HEK293 (cell line): ENCODE data around the gene DOK1.

ENCODE experiments used
- BCL11A ChIP-seq: fragments of 450-650 bp; formaldehyde crosslinking; IDR thresholded peaks from 2 replicates; pipeline ENCODE4 v1.5.1; 2016; ENCODE audit warnings: low read depth, missing biosample characterization, missing genetic modification characterization
- PRDM1 ChIP-seq: fragments of 450-650 bp; formaldehyde crosslinking; IDR thresholded peaks from 2 replicates; pipeline ENCODE4; 2016; ENCODE audit warnings: missing biosample characterization, missing genetic modification characterization
- SP3 ChIP-seq: fragments of 450-650 bp; formaldehyde crosslinking; IDR thresholded peaks from 2 replicates; pipeline ENCODE4 v1.5.1; 2016; ENCODE audit warnings: missing biosample characterization, missing genetic modification characterization
- YY2 ChIP-seq: fragments of 450-650 bp; formaldehyde crosslinking; IDR thresholded peaks from 2 replicates; pipeline ENCODE4 v1.5.1; 2016; ENCODE audit warnings: missing biosample characterization, missing genetic modification characterization
- ZEB2 ChIP-seq: fragments of 450-650 bp; formaldehyde crosslinking; IDR thresholded peaks from 2 replicates; pipeline ENCODE4 v1.5.1; 2016; ENCODE audit warnings: missing biosample characterization, missing genetic modification characterization
- ZNF10 ChIP-seq: fragments of 450-650 bp; formaldehyde crosslinking; IDR thresholded peaks from 2 replicates; pipeline ENCODE4 v1.5.1; 2017; ENCODE audit warnings: missing biosample characterization, missing genetic modification characterization
- ZNF114 ChIP-seq: fragments of 450-650 bp; formaldehyde crosslinking; IDR thresholded peaks from 2 replicates; pipeline ENCODE4 v1.5.0; 2017; ENCODE audit warnings: missing biosample characterization, missing genetic modification characterization
- ZNF121 ChIP-seq: fragments of 450-650 bp; formaldehyde crosslinking; IDR thresholded peaks from 2 replicates; pipeline ENCODE4 v1.5.1; 2016; ENCODE audit warnings: missing biosample characterization, missing genetic modification characterization
- ZNF2 ChIP-seq: fragments of 450-650 bp; formaldehyde crosslinking; IDR thresholded peaks from 2 replicates; pipeline ENCODE4 v1.5.1; 2016; ENCODE audit warnings: missing biosample characterization, missing genetic modification characterization
- ZNF324 ChIP-seq: fragments of 450-650 bp; formaldehyde crosslinking; IDR thresholded peaks from 2 replicates; pipeline ENCODE4 v1.5.1; 2016; ENCODE audit warnings: missing biosample characterization, missing genetic modification characterization
- ZNF394 ChIP-seq: fragments of 450-650 bp; formaldehyde crosslinking; IDR thresholded peaks from 2 replicates; pipeline ENCODE4 v1.5.1; 2016; ENCODE audit warnings: missing biosample characterization, missing genetic modification characterization, mild to moderate bottlenecking, moderate library complexity, borderline replicate concordance
- ZNF433 ChIP-seq: fragments of 450-650 bp; formaldehyde crosslinking; IDR thresholded peaks from 2 replicates; pipeline ENCODE4 v1.5.1; 2016; ENCODE audit warnings: missing biosample characterization, missing genetic modification characterization, low read depth
- ZNF548 ChIP-seq: fragments of 450-650 bp; formaldehyde crosslinking; IDR thresholded peaks from 2 replicates; pipeline ENCODE4 v1.5.1; 2016; ENCODE audit warnings: missing biosample characterization, missing genetic modification characterization
- ZNF610 ChIP-seq: fragments of 450-650 bp; formaldehyde crosslinking; IDR thresholded peaks from 2 replicates; pipeline ENCODE4 v1.5.1; 2016; ENCODE audit warnings: missing biosample characterization, missing genetic modification characterization, borderline replicate concordance
- ZNF660 ChIP-seq: fragments of 450-650 bp; IDR thresholded peaks from 2 replicates; pipeline ENCODE4 v1.5.1; 2018; ENCODE audit warnings: missing biosample characterization, mild to moderate bottlenecking, missing genetic modification characterization
- ZNF747 ChIP-seq: fragments of 450-650 bp; formaldehyde crosslinking; IDR thresholded peaks from 2 replicates; pipeline ENCODE4 v1.5.1; 2016; ENCODE audit warnings: missing biosample characterization, missing genetic modification characterization
- ZNF768 ChIP-seq: fragments of 450-650 bp; formaldehyde crosslinking; IDR thresholded peaks from 2 replicates; pipeline ENCODE4 v1.5.1; 2018; ENCODE audit warnings: missing biosample characterization, mild to moderate bottlenecking, missing genetic modification characterization
- ZXDB ChIP-seq: fragments of 450-650 bp; formaldehyde crosslinking; IDR thresholded peaks from 2 replicates; pipeline ENCODE4 v1.5.1; 2016; ENCODE audit warnings: missing biosample characterization, missing genetic modification characterization
- TF ChIP-seq, protein P1 (sequence below): fragments of 450-650 bp; formaldehyde crosslinking; IDR thresholded peaks from 2 replicates; pipeline ENCODE4 v1.5.1; 2016; ENCODE audit warnings: missing biosample characterization, missing genetic modification characterization, borderline replicate concordance
- TF ChIP-seq, protein P2 (sequence below): fragments of 450-650 bp; formaldehyde crosslinking; IDR thresholded peaks from 2 replicates; pipeline ENCODE4 v1.5.1; 2016; ENCODE audit warnings: missing biosample characterization, missing genetic modification characterization
- TF ChIP-seq, protein P3 (sequence below): fragments of 450-650 bp; formaldehyde crosslinking; IDR thresholded peaks from 2 replicates; pipeline ENCODE4 v1.5.1; 2016; ENCODE audit warnings: missing biosample characterization, missing genetic modification characterization
- TF ChIP-seq, protein P4 (sequence below): fragments of 450-650 bp; formaldehyde crosslinking; IDR thresholded peaks from 2 replicates; pipeline ENCODE4 v1.5.1; 2016; ENCODE audit warnings: missing biosample characterization, missing genetic modification characterization
- TF ChIP-seq, protein P5 (sequence below): IDR thresholded peaks from 2 replicates; pipeline ENCODE4 v1.6.1; 2011; ENCODE audit warnings: mild to moderate bottlenecking, low read depth, low read length, borderline replicate concordance
- TF ChIP-seq, protein P6 (sequence below): fragments of 450-650 bp; formaldehyde crosslinking; IDR thresholded peaks from 2 replicates; pipeline ENCODE4 v1.5.1; 2016; ENCODE audit warnings: missing biosample characterization, missing genetic modification characterization

The DOK1 gene

DNA sequence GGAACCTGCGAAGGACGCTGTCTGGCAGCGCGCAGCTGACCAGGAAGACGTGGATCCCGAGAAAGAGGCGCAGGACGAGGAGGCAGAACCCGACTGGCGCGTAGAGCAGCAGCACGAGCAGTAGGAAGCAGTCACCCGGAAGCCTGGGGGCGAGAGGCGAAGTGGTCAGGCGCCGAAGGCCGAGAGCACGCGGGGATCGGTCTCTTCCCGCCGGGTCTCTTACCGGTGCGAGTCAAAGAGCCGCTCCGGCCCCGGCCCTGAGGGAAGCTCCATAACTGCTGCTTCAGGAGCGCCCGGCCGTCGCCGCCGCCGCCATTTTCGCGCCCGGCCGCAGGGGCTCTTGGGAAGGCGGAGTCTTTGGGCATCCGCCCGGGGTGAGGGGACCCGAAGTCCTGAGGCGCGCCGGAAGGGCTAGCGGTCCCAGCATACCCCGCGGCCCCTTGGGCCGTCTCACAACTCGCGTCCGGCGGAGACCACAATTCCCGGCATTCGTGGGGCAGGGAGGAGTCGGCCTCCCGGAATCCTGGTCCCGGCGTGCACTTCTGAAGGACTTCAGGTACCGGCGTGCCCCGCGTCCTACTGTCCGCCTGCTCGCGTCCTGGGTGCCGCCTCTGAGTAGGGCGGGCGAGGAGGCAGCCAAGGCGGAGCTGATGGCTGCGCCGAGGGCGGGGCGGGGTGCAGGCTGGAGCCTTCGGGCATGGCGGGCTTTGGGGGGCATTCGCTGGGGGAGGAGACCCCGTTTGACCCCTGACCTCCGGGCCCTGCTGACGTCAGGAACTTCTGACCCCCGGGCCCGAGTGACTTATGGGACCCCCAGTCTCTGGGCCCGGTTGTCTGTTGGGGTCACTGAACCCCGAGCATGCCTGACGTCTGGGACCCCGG is 24.9 kb upstream of the DOK1 start, which contains the start of the genes AUP1 and HTRA2 (continued):
- TF ChIP-seq YY2 (tag by site-specific recombination) (peak; percentile 77), ZNF394 (tag by site-specific recombination) (peak; percentile 67; the same call in 1 of the 2 replicates), PRDM1 (tag by site-specific recombination) (no peak), BCL11A (tag by site-specific recombination) (peak; percentile 42; the same call in 1 of the 2 replicates), ZNF114 (tag by site-specific recombination) (no peak), ZNF10 (tag by site-specific recombination) (no peak), ZNF324 (tag by site-specific recombination) (peak; percentile 53; the same call in 1 of the 2 replicates), ZNF747 (no peak), ZEB2 (tag by site-specific recombination) (peak; percentile 74), ZNF660 (tag by site-specific recombination) (0 out of 2 replicates have a peak, but pooled peaks have one; percentile 18), ZNF548 (tag by site-specific recombination) (no peak), ZXDB (tag by site-specific recombination) (peak; percentile 85), ZNF433 (tag by site-specific recombination) (no peak), ZNF610 (tag by site-specific recombination) (no peak; the same call in 1 of the 2 replicates), ZNF2 (tag by site-specific recombination) (no peak; the same call in 1 of the 2 replicates), SP3 (peak; percentile 99), ZNF768 (tag by site-specific recombination) (no peak), ZNF121 (tag by site-specific recombination) (no peak)
- TF ChIP-seq, protein P1, sequence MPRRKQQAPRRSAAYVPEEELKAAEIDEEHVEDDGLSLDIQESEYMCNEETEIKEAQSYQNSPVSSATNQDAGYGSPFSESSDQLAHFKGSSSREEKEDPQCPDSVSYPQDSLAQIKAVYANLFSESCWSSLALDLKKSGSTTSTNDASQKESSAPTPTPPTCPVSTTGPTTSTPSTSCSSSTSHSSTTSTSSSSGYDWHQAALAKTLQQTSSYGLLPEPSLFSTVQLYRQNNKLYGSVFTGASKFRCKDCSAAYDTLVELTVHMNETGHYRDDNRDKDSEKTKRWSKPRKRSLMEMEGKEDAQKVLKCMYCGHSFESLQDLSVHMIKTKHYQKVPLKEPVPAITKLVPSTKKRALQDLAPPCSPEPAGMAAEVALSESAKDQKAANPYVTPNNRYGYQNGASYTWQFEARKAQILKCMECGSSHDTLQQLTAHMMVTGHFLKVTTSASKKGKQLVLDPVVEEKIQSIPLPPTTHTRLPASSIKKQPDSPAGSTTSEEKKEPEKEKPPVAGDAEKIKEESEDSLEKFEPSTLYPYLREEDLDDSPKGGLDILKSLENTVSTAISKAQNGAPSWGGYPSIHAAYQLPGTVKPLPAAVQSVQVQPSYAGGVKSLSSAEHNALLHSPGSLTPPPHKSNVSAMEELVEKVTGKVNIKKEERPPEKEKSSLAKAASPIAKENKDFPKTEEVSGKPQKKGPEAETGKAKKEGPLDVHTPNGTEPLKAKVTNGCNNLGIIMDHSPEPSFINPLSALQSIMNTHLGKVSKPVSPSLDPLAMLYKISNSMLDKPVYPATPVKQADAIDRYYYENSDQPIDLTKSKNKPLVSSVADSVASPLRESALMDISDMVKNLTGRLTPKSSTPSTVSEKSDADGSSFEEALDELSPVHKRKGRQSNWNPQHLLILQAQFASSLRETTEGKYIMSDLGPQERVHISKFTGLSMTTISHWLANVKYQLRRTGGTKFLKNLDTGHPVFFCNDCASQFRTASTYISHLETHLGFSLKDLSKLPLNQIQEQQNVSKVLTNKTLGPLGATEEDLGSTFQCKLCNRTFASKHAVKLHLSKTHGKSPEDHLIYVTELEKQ (tag by site-specific recombination): no peak
- TF ChIP-seq, protein P2, sequence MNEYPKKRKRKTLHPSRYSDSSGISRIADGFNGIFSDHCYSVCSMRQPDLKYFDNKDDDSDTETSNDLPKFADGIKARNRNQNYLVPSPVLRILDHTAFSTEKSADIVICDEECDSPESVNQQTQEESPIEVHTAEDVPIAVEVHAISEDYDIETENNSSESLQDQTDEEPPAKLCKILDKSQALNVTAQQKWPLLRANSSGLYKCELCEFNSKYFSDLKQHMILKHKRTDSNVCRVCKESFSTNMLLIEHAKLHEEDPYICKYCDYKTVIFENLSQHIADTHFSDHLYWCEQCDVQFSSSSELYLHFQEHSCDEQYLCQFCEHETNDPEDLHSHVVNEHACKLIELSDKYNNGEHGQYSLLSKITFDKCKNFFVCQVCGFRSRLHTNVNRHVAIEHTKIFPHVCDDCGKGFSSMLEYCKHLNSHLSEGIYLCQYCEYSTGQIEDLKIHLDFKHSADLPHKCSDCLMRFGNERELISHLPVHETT (tag by site-specific recombination): no peak
- TF ChIP-seq, protein P3, sequence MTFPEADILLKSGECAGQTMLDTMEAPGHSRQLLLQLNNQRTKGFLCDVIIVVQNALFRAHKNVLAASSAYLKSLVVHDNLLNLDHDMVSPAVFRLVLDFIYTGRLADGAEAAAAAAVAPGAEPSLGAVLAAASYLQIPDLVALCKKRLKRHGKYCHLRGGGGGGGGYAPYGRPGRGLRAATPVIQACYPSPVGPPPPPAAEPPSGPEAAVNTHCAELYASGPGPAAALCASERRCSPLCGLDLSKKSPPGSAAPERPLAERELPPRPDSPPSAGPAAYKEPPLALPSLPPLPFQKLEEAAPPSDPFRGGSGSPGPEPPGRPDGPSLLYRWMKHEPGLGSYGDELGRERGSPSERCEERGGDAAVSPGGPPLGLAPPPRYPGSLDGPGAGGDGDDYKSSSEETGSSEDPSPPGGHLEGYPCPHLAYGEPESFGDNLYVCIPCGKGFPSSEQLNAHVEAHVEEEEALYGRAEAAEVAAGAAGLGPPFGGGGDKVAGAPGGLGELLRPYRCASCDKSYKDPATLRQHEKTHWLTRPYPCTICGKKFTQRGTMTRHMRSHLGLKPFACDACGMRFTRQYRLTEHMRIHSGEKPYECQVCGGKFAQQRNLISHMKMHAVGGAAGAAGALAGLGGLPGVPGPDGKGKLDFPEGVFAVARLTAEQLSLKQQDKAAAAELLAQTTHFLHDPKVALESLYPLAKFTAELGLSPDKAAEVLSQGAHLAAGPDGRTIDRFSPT (tag by site-specific recombination): no peak
- TF ChIP-seq, protein P4, sequence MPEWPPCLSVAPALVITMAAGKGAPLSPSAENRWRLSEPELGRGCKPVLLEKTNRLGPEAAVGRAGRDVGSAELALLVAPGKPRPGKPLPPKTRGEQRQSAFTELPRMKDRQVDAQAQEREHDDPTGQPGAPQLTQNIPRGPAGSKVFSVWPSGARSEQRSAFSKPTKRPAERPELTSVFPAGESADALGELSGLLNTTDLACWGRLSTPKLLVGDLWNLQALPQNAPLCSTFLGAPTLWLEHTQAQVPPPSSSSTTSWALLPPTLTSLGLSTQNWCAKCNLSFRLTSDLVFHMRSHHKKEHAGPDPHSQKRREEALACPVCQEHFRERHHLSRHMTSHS (tag by site-specific recombination): no peak
- TF ChIP-seq, protein P5, sequence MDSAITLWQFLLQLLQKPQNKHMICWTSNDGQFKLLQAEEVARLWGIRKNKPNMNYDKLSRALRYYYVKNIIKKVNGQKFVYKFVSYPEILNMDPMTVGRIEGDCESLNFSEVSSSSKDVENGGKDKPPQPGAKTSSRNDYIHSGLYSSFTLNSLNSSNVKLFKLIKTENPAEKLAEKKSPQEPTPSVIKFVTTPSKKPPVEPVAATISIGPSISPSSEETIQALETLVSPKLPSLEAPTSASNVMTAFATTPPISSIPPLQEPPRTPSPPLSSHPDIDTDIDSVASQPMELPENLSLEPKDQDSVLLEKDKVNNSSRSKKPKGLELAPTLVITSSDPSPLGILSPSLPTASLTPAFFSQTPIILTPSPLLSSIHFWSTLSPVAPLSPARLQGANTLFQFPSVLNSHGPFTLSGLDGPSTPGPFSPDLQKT: peak; percentile 67; the same call in 1 of the 2 replicates
- TF ChIP-seq, protein P6, sequence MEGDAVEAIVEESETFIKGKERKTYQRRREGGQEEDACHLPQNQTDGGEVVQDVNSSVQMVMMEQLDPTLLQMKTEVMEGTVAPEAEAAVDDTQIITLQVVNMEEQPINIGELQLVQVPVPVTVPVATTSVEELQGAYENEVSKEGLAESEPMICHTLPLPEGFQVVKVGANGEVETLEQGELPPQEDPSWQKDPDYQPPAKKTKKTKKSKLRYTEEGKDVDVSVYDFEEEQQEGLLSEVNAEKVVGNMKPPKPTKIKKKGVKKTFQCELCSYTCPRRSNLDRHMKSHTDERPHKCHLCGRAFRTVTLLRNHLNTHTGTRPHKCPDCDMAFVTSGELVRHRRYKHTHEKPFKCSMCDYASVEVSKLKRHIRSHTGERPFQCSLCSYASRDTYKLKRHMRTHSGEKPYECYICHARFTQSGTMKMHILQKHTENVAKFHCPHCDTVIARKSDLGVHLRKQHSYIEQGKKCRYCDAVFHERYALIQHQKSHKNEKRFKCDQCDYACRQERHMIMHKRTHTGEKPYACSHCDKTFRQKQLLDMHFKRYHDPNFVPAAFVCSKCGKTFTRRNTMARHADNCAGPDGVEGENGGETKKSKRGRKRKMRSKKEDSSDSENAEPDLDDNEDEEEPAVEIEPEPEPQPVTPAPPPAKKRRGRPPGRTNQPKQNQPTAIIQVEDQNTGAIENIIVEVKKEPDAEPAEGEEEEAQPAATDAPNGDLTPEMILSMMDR (tag by site-specific recombination): no peak
